ENCODE measurements around the gene PDE11A.

DNA sequence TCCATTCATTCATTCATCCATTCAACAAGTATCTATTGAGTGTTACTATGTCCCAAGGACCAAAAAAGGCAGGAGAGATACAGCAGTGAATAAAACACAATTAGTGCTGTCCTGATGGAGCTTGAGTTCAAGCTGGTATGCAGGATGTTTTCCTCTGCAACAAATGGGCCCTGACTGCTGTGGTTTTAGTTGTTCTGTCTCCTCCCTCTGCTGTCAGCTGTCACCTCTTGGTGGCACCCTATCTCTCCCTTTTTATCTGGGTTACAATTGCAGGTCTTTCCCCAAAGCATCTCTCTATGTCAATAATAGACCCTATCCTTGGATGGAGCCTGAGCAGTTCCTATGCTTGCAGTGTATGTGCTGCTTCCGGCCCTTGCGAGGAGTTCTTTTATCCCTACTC is 304.8 kb downstream of the PDE11A start:
- TF ChIP-seq POLR2A (IDR thresholded peaks at IDR 0.05) (no peak), EP300 (IDR thresholded peaks at IDR 0.05) (no peak)
- TF ChIP-seq, protein P1, sequence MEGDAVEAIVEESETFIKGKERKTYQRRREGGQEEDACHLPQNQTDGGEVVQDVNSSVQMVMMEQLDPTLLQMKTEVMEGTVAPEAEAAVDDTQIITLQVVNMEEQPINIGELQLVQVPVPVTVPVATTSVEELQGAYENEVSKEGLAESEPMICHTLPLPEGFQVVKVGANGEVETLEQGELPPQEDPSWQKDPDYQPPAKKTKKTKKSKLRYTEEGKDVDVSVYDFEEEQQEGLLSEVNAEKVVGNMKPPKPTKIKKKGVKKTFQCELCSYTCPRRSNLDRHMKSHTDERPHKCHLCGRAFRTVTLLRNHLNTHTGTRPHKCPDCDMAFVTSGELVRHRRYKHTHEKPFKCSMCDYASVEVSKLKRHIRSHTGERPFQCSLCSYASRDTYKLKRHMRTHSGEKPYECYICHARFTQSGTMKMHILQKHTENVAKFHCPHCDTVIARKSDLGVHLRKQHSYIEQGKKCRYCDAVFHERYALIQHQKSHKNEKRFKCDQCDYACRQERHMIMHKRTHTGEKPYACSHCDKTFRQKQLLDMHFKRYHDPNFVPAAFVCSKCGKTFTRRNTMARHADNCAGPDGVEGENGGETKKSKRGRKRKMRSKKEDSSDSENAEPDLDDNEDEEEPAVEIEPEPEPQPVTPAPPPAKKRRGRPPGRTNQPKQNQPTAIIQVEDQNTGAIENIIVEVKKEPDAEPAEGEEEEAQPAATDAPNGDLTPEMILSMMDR (IDR thresholded peaks at IDR 0.05) = no peak

Measured in tibial nerve (tissue), 4 donors.